GM12872 (cell line): ENCODE measurements around the gene KATNA1.

Experiments
- TF ChIP-seq, protein P1 (sequence below): IDR thresholded peaks from 3 replicates; pipeline ENCODE4 v1.5.1; 2011; ENCODE audit warnings: low read depth, mild to moderate bottlenecking, low read length, moderate library complexity; ENCODE audit not compliant: insufficient read depth

The KATNA1 gene

DNA sequence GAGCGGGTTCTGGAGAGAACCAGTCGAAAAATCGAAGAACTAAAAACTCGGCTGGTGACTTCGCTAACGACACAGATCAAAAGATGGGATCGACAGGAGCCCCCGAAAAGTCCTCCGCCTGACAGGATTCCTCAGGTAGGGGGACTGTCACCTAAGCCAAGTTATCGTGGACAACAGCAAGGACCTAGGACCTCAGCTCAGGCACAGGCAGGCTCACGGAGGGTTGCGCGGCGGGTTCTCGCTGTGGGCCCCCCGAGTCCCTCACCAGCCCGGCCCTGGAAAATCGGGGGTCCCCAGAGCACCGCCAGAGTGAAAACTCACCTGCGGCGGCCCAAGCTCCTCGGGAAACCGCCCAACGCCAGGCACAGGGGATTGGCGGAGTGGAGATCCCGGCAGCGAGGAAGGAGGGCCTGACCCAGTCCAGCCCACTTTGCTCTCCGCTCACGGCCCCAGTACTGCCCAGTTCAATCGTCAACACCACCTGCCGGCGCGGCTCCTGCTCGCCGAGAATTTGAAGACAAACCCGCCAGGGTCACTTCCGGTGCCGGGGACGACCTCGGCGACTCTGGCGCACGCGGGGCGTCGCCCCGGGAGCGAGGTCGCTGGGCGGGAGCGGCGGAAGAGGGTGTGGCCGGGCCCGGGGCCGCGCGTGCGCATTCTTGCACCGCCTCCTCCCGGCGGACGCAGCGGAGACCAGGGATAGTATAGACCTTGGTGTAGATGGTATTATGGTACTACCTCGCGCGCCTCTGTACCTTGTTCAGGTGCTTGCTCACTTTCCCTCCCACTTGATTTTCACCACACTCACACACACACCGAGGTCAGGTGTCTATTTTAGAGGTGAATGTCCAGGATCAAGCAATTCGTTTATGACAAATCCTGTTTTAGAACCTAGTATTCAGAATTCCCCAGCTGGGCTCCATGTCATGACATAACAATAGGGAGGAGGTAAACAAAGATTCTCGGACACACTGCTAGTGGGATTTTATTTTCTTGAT is at the start of gene KATNA1:
KATNA1 (minus strand) TSS at position 567 of the 998 bp plus-strand sequence. CDS start 10,167 bp downstream, outside the sequence.
- TF ChIP-seq, protein P1, sequence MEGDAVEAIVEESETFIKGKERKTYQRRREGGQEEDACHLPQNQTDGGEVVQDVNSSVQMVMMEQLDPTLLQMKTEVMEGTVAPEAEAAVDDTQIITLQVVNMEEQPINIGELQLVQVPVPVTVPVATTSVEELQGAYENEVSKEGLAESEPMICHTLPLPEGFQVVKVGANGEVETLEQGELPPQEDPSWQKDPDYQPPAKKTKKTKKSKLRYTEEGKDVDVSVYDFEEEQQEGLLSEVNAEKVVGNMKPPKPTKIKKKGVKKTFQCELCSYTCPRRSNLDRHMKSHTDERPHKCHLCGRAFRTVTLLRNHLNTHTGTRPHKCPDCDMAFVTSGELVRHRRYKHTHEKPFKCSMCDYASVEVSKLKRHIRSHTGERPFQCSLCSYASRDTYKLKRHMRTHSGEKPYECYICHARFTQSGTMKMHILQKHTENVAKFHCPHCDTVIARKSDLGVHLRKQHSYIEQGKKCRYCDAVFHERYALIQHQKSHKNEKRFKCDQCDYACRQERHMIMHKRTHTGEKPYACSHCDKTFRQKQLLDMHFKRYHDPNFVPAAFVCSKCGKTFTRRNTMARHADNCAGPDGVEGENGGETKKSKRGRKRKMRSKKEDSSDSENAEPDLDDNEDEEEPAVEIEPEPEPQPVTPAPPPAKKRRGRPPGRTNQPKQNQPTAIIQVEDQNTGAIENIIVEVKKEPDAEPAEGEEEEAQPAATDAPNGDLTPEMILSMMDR: no peak

DNA sequence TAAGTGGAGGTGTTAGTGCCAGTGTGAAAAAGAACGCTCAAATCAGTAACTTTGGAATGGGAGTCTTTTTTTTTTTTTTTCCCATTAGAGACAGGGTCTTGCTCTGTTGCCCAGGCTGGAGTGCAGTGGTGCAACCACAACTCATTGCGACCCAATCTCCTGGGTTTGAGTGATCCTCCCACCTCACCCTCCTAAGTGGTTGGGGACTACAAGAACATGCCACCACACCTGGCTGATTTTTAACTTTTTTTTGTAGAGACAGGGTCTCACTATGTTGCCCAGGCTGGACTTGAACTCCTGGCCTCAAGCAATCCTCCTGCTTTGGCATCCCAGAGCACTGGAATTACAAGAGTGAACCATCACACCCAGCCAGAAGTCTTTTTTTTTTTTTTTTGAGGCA is 49.7 kb upstream of the KATNA1 start:
- TF ChIP-seq, protein P1: no peak

DNA sequence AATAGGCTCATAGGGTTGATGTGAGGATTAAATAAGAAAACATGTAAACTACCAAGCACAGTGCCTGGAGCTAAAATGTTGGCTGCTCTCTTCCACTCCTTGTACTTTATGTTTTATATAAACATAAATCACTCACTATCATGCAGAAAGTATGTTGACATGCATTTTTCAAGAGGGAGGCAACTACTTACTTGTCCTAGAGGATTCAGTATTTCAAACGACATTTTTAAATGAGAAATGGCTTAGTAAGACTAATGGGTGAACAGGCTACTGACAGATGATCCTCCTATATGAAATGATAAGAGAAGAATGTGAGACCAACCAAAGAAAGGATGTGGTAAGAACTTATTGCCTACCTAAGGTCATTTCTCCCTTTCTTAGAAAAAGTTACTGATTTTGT is 48.4 kb upstream of the KATNA1 start:
- TF ChIP-seq, protein P1: no peak

DNA sequence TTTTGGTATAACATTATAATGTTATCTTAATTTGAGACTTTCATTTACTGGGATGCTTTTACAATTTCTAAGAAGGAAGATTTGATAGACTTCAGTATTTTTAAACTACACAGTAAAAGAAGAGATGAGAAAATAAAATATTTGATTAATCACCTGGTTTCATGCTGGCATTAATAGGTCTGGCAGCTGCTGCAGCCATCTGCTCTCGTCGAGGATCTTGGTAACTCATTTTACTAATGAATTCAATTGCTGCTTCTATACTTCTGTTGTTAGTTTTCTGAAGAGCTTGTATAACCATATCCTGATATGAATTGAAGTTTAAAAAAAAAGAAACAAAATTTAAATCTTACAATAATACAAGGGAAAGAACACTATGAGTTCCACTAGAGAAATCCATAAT is 46.4 kb upstream of the KATNA1 start:
- TF ChIP-seq, protein P1: no peak

DNA sequence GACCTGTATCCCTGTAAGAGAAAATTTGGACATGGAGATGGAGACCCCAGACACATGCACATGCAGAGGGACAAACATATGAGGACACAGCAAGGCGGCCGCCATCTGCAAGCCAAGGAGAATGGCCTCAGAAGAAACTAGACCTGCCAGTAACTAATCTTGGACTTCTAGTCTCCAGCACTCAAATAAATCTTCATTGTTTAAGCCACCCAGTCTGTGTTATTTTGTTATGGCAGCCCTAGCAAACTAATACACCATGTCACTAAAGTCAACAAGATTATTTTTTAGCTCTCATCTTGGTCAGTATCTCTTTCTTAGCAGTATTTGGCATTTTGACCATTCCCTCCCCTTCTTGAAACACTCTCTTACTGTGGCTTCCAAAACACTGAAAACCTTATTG is 42.7 kb upstream of the KATNA1 start:
- TF ChIP-seq, protein P1: no peak

DNA sequence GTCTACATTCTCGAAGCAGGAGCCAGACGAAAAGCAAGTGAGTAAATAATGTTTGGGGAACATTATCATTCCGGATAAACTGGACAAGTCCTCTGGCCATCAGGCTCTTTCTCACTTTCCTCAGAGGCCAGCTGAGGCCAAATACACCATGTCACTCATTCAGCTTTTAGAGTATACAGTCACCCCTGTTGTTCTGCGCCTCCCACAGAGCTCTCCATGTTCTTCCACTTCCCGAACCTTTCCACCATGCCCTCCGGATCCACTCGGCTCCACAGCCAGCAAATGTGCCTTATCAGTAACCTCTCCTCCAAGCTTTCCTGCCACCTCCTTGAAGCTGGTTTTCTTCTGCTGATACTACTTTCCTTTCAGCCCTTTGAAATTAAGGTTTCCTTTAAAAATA is 37.7 kb upstream of the KATNA1 start:
- TF ChIP-seq, protein P1: no peak

DNA sequence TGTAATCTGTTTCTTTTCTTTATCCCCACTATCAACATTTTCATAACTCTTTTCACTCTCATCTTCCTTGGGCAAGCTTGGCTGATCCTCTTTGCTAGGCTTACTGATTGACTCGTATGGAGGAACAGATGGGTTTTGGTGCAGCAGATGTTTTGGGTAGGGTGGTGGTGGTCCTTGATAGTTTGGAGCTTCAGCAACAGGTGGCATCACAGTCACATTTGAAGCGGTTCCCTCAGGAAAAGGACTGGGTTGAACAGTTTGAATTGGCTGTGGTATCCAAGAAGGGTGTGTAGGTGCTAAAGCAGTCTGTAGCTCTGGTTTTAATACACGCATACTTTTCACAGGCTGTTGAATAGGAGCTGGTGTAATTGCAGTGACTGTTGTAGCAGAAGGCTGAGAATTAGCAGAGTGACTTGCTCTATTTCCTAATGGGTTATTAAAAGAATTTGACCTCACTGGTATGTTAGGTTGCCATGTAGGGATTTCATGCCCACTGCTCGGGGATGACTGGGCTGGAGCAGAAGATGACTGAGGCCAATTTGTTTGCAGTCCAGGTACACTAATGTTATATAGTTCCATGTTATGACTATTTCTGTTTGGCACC is 34.8 kb upstream of the KATNA1 start:
- TF ChIP-seq, protein P1: no peak
